Measurements from ENCODE around the gene FALEC. TPM values are rescaled to one million over a fixed set of nuclear protein-coding genes. Genes with fewer than 3 reads are reported as not detected.
A peak's percentile ranks its signal among the peaks of the same experiment; 100 is the strongest.

The FALEC gene
- total RNA-seq, 6 experiments from 2014 or later: not detected

- intact Hi-C loops (cut with DNase I): loop anchor here in 1 of 2 donors (5.0 kb wide), 1 partner anchor 35 kb away; no protein-coding TSS in a partner anchor
- no peaks in the 10 kb centered on the region for H3K27me3 ChIP-seq
- no peaks in the 10 kb centered on the region for H3K9me3 ChIP-seq
- H3K4me1 ChIP-seq: peaks cover 0 to 37% (median 13%) of the 10 kb centered on the region in 4 donors
- peak overlapping the region; percentile 96 to 99 (median 99) for H3K27ac ChIP-seq
- peak; percentile 63 for TF ChIP-seq POLR2A (IDR thresholded peaks at IDR 0.05)
- TF ChIP-seq, protein P1, sequence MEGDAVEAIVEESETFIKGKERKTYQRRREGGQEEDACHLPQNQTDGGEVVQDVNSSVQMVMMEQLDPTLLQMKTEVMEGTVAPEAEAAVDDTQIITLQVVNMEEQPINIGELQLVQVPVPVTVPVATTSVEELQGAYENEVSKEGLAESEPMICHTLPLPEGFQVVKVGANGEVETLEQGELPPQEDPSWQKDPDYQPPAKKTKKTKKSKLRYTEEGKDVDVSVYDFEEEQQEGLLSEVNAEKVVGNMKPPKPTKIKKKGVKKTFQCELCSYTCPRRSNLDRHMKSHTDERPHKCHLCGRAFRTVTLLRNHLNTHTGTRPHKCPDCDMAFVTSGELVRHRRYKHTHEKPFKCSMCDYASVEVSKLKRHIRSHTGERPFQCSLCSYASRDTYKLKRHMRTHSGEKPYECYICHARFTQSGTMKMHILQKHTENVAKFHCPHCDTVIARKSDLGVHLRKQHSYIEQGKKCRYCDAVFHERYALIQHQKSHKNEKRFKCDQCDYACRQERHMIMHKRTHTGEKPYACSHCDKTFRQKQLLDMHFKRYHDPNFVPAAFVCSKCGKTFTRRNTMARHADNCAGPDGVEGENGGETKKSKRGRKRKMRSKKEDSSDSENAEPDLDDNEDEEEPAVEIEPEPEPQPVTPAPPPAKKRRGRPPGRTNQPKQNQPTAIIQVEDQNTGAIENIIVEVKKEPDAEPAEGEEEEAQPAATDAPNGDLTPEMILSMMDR (IDR thresholded peaks at IDR 0.05): no peak
- peak overlapping the region; percentile 61 to 99 (median 63) for H3K4me3 ChIP-seq
- DNase-seq (no peak), ATAC-seq (peak in 2 of 4 donors; percentile 1 to 12)
- WGBS (ENCODE audit: insufficient coverage, low coverage, low lambda C conversion rate, missing lambda C conversion rate): 7% methylated on average over 2 of the region's 2 CpGs
- peaks cover 22 to 55% (median 42%) of the 10 kb centered on the region in 4 donors for H3K36me3 ChIP-seq
These were observed 61.4 kb downstream of the FALEC start for GRCh38 chr1:150576794-150577556.

GRCh38 chr1:150577557-150578271 is 62.2 kb downstream of the FALEC start:
- DNase-seq (no peak), ATAC-seq (no peak)
- intact Hi-C loops (cut with DNase I): loop anchor here in 1 of 2 donors (5.0 kb wide), 1 partner anchor 35 kb away; no protein-coding TSS in a partner anchor
- Histone ChIP-seq H3K36me3 (peaks cover 22 to 51% (median 38%) of the 10 kb centered on the region in 4 donors), H3K4me1 (peaks cover 0 to 34% (median 13%) of the 10 kb centered on the region in 4 donors), H3K4me3 (peak overlapping the region; percentile 61 to 99 (median 63)), H3K27me3 (no peaks in the 10 kb centered on the region), H3K9me3 (no peaks in the 10 kb centered on the region), H3K27ac (peak overlapping the region; percentile 96 to 99 (median 99))
- TF ChIP-seq, protein P1 (IDR thresholded peaks at IDR 0.05): no peak
- no peak for TF ChIP-seq POLR2A (IDR thresholded peaks at IDR 0.05)
- 2% methylated on average over 11 of the region's 11 CpGs for WGBS (ENCODE audit: insufficient coverage, low coverage, low lambda C conversion rate, missing lambda C conversion rate)

DNA sequence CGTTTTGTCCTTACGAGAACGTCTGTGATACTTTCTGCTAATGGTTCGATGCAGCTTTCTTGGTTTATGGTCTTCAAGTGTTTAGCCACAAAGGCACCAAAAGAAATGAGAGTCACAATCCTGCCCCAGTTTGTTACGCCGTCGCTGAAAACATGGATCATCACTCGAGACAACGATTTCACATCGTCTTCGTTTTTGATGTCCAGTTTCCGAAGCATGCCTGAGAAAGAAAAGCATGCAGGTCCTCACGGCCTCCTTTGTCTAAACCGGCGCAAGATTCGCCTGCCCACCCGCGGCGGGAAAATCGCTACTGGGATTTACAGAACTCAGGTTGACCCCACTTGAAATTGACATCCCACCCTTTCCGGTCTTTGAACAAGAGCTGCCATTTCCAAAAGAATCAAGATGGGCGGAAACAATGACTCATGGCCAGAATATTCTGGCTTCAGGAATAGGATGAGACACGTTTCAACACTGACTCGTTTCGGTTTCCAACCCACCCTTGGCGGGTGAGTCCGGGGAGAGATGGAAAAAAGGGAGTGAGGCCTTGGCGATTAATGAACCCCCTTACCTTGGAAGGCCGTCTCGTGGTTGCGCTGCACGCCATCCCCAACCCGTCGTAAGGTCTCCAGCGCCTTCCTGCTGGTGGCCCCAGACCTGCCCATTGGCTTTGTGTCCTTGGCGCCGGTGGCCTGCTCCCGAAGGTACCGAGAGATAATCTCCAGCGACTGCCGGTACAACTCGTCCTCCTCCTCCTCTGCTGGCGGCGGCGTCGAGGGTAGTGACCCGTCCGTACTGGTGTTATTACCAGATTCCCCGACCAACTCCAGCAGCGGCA is 62.9 kb downstream of the FALEC start:
- H3K4me1 ChIP-seq: peaks cover 0 to 26% (median 10%) of the 10 kb centered on the region in 4 donors
- ATAC-seq: peak in 3 of 4 donors; percentile 3 to 13 (median 11)
- H3K9me3 ChIP-seq: no peaks in the 10 kb centered on the region
- peaks cover 15 to 44% (median 31%) of the 10 kb centered on the region in 4 donors for H3K36me3 ChIP-seq
- intact Hi-C loops (cut with DNase I): loop anchor here in 1 of 2 donors (5.0 kb wide), 1 partner anchor 34 kb away; no protein-coding TSS in a partner anchor
- H3K27ac ChIP-seq: peak overlapping the region; percentile 96 to 99 (median 99)
- 0% methylated on average over 34 of the region's 50 CpGs for WGBS (ENCODE audit: insufficient coverage, low coverage, low lambda C conversion rate, missing lambda C conversion rate)
- peak in 1 of 3 donors; percentile 72 for DNase-seq
- H3K27me3 ChIP-seq: no peaks in the 10 kb centered on the region
- no peak for TF ChIP-seq POLR2A (IDR thresholded peaks at IDR 0.05)
- TF ChIP-seq, protein P1 (IDR thresholded peaks at IDR 0.05): no peak
- peak overlapping the region; percentile 61 to 99 (median 63) for H3K4me3 ChIP-seq

Measured in right lobe of liver (tissue), 6 donors.